K562 (cell line): Measurements from ENCODE around the gene B9D2. TPM values are rescaled to one million over a fixed set of nuclear protein-coding genes. Genes with fewer than 3 reads are reported as not detected.

Experiments
- ATAC-seq: fragments of 200-7000 bp; cut with Tn5 transposase; 3 replicates; pipeline ENCODE4 v1.9.1; 2020; ENCODE audit warnings: moderate library complexity
- BruUV-seq: library from RNA; stranded (reverse); fragments of 400-500 nt; replicated peaks from 2 replicates; lab custom pipeline; 2021; lab: Mats Ljungman, UMichigan
- CTCF ChIA-PET: fragments of 300-600 bp; formaldehyde crosslinking; extraction: SDS; loops from one replicate; lab custom pipeline; 2021; ENCODE audit warnings: low intra/inter-chr PET ratio; lab: Yijun Ruan, JAX
- POLR2A ChIA-PET: fragments of 300-600, 350-650 bp; sonication (Branson Sonifier 250); formaldehyde crosslinking; extraction: SDS; loops from one replicate; lab custom pipeline; 2021; ENCODE audit warnings: antibody characterized with exemption, inconsistent platforms; lab: Yijun Ruan, JAX
- DNase-seq, 4 experiments: peaks; one replicate each; pipeline versions ENCODE4 v3.0.0 to v3.0.0-alpha.2; 2011 to 2018; ENCODE audit warnings: low spot score in 3 of 4, mixed read lengths in 3 of 4; ENCODE audit errors: extremely low read depth in 1 of 4
- FAIRE-seq: peaks from 2 replicates; lab custom pipeline; 2011; peaks lifted over from hg19 to GRCh38; lab: Jason Lieb, UNC
- H2AFZ ChIP-seq: 2 replicates; pipeline ENCODE4 v1.6.0; 2011; ENCODE audit warnings: low read depth, low read length, control low read depth, inconsistent platforms
- H3K27ac ChIP-seq: fragments of 200-600 bp; 3 replicates; pipeline ENCODE4 v1.8.0; 2011; ENCODE audit warnings: low read depth, mild to moderate bottlenecking, control low read depth, inconsistent platforms, low read length, moderate library complexity, mixed read lengths; ENCODE audit errors: extremely low read depth
- H3K27me3 ChIP-seq, 2 experiments: fragments of 300-600 bp in 1 of 2; 2 replicates in 1 of 2; 3 replicates in 1 of 2; pipeline versions ENCODE4 v1.6.0 to v1.8.0; 2011; ENCODE audit warnings: inconsistent platforms in 2 of 2, low read length in 2 of 2, mild to moderate bottlenecking in 1 of 2, mixed read lengths in 1 of 2, moderate library complexity in 1 of 2; ENCODE audit not compliant: control insufficient read depth in 2 of 2, insufficient read depth in 2 of 2
- H3K36me3 ChIP-seq: fragments of 300-600 bp; 3 replicates; pipeline ENCODE4 v1.8.0; 2011; ENCODE audit warnings: mild to moderate bottlenecking, low read length, inconsistent platforms; ENCODE audit not compliant: control insufficient read depth, insufficient read depth
- H3K4me1 ChIP-seq, 2 experiments: fragments of 200-600 bp in 1 of 2; replicated peaks in 1 of 2; 2 replicates in 1 of 2; 3 replicates in 1 of 2; pipeline versions ENCODE4 v1.5.1 to v1.8.0; 2011; ENCODE audit warnings: inconsistent platforms in 2 of 2, low read length in 2 of 2, mild to moderate bottlenecking in 1 of 2, mixed read lengths in 1 of 2, moderate library complexity in 1 of 2; ENCODE audit not compliant: control insufficient read depth in 2 of 2, insufficient read depth in 2 of 2
- H3K4me2 ChIP-seq: 2 replicates; pipeline ENCODE4 v1.6.1; 2011; ENCODE audit warnings: low read length, control low read depth, inconsistent platforms, mixed read lengths; ENCODE audit not compliant: insufficient read depth
- H3K4me3 ChIP-seq: fragments of 200-600 bp; sonication (generic), shearing (Covaris generic); 2 replicates; pipeline ENCODE4 v1.5.1; 2016; ENCODE audit warnings: control low read depth, inconsistent platforms
- H3K79me2 ChIP-seq: fragments of 200-600 bp; 3 replicates; pipeline ENCODE4 v1.8.0; 2011; ENCODE audit warnings: low read length, inconsistent platforms; ENCODE audit not compliant: control insufficient read depth, insufficient read depth
- H3K9ac ChIP-seq, 2 experiments: 2 replicates each; pipeline versions ENCODE4 v1.6.0 to v1.6.1; 2011; ENCODE audit warnings: low read depth in 2 of 2, low read length in 2 of 2, control low read depth in 1 of 2, inconsistent platforms in 1 of 2, mild to moderate bottlenecking in 1 of 2, mixed read lengths in 1 of 2; ENCODE audit not compliant: insufficient read depth in 1 of 2
- H3K9me1 ChIP-seq: one replicate; pipeline ENCODE4 v1.6.0; 2011; ENCODE audit warnings: inconsistent platforms, mild to moderate bottlenecking, low read length, moderate library complexity; ENCODE audit not compliant: control insufficient read depth, insufficient read depth
- H3K9me3 ChIP-seq: replicated peaks from 2 replicates; pipeline ENCODE4 v1.5.1; 2011; ENCODE audit warnings: low read depth, low read length, inconsistent platforms; ENCODE audit not compliant: control insufficient read depth, insufficient read depth
- H4K20me1 ChIP-seq: replicated peaks from 2 replicates; pipeline ENCODE4 v1.6.1; 2011; ENCODE audit warnings: low read length, inconsistent platforms, mixed read lengths; ENCODE audit not compliant: control insufficient read depth, insufficient read depth
- HMG20B ChIP-seq: fragments of 250-450 bp; sonication (Bioruptor Pico); IDR thresholded peaks from 2 replicates; pipeline ENCODE4 v1.5.0; 2021; ENCODE audit warnings: mild to moderate bottlenecking
- POLR3G ChIP-seq: IDR thresholded peaks from 2 replicates; pipeline ENCODE4 v1.6.1; 2011; ENCODE audit not compliant: insufficient read length, insufficient replicate concordance; ENCODE audit errors: extremely low read depth
- SP1 ChIP-seq: sonication (generic); formaldehyde crosslinking; IDR thresholded peaks from 2 replicates; pipeline ENCODE4 v1.8.1; 2022; ENCODE audit warnings: mild to moderate bottlenecking, missing genetic modification reagents
- TAF7 ChIP-seq: fragments of 450-650 bp; IDR thresholded peaks from 2 replicates; pipeline ENCODE4 v1.6.1; 2016; ENCODE audit warnings: missing genetic modification characterization, missing compliant biosample characterization
- WGBS: fragments of 100-300 bp; shearing (Covaris generic); methylation state at CpG from one replicate; pipeline ENCODE4 v1.1.6; 2016; ENCODE audit warnings: low coverage, mixed read lengths; ENCODE audit not compliant: insufficient coverage; ENCODE audit errors: missing lambda C conversion rate; 5-methylcytosine and 5-hydroxymethylcytosine counted together
- in situ Hi-C: fragments of 300-500 bp; cut with MboI; formaldehyde crosslinking; loops from 4 replicates; pipeline ENCODE4 v1.15.0; 2018; ENCODE audit warnings: inconsistent platforms, mixed read lengths
- intact Hi-C: fragments of 100-400 bp; cut with micrococcal nuclease; formaldehyde crosslinking; loops from 2 replicates; pipeline ENCODE4 v1.14.2; 2022
- polyA plus RNA-seq, 8 experiments: library from polyadenylated mRNA; depleted of rRNA in 4 of 8; stranded (reverse) in 5 of 8; unstranded in 3 of 8; fragments of >200 nt; fragmentation: Nextera tagmentation in 2 of 8; fragmentation: Illumina TruSeq in 1 of 8; extraction: Ambion mirVana in 2 of 8; extraction: Trizol in 1 of 8; gene quantifications; 2 replicates each; pipeline versions ENCODE4 v1.2.1 to v1.2.3, GENCODE V29; 2011 to 2014; ENCODE audit warnings: inconsistent platforms in 1 of 8, missing spikeins in 1 of 8
- total RNA-seq, 7 experiments: library from RNA; depleted of rRNA in 6 of 7; stranded (reverse); fragments of >200 nt in 6 of 7; fragmentation: Illumina TruSeq in 2 of 7; extraction: Trizol in 2 of 7; gene quantifications; 2 replicates each; pipeline versions ENCODE4 v1.2.1 to v1.2.3, GENCODE V29; 2011 to 2021; ENCODE audit warnings: low replicate concordance in 1 of 7
- TF ChIP-seq, protein P1 (sequence below): fragments of 450-650 bp; IDR thresholded peaks from 2 replicates; pipeline ENCODE4 v1.6.1; 2016; ENCODE audit warnings: mild to moderate bottlenecking, moderate library complexity

The B9D2 gene
- total and polyA plus RNA-seq, 9 of the 15 experiments (the other 6 are each of a cell fraction or from before 2014, with no cell fraction given), result 0.83 to 6.9 (median 2.8) TPM

GRCh38 chr19:41351339-41352245 is 12.4 kb downstream of the B9D2 start:
- H3K79me2 ChIP-seq, result peaks cover 71% of the 10 kb centered on the region
- no peak for TF ChIP-seq SP1 (CRISPR knock-in tag)
- TF ChIP-seq HMG20B, result no peak
- no peak for TF ChIP-seq POLR3G
- TF ChIP-seq TAF7 (tag), result no peak
- TF ChIP-seq, protein P1, sequence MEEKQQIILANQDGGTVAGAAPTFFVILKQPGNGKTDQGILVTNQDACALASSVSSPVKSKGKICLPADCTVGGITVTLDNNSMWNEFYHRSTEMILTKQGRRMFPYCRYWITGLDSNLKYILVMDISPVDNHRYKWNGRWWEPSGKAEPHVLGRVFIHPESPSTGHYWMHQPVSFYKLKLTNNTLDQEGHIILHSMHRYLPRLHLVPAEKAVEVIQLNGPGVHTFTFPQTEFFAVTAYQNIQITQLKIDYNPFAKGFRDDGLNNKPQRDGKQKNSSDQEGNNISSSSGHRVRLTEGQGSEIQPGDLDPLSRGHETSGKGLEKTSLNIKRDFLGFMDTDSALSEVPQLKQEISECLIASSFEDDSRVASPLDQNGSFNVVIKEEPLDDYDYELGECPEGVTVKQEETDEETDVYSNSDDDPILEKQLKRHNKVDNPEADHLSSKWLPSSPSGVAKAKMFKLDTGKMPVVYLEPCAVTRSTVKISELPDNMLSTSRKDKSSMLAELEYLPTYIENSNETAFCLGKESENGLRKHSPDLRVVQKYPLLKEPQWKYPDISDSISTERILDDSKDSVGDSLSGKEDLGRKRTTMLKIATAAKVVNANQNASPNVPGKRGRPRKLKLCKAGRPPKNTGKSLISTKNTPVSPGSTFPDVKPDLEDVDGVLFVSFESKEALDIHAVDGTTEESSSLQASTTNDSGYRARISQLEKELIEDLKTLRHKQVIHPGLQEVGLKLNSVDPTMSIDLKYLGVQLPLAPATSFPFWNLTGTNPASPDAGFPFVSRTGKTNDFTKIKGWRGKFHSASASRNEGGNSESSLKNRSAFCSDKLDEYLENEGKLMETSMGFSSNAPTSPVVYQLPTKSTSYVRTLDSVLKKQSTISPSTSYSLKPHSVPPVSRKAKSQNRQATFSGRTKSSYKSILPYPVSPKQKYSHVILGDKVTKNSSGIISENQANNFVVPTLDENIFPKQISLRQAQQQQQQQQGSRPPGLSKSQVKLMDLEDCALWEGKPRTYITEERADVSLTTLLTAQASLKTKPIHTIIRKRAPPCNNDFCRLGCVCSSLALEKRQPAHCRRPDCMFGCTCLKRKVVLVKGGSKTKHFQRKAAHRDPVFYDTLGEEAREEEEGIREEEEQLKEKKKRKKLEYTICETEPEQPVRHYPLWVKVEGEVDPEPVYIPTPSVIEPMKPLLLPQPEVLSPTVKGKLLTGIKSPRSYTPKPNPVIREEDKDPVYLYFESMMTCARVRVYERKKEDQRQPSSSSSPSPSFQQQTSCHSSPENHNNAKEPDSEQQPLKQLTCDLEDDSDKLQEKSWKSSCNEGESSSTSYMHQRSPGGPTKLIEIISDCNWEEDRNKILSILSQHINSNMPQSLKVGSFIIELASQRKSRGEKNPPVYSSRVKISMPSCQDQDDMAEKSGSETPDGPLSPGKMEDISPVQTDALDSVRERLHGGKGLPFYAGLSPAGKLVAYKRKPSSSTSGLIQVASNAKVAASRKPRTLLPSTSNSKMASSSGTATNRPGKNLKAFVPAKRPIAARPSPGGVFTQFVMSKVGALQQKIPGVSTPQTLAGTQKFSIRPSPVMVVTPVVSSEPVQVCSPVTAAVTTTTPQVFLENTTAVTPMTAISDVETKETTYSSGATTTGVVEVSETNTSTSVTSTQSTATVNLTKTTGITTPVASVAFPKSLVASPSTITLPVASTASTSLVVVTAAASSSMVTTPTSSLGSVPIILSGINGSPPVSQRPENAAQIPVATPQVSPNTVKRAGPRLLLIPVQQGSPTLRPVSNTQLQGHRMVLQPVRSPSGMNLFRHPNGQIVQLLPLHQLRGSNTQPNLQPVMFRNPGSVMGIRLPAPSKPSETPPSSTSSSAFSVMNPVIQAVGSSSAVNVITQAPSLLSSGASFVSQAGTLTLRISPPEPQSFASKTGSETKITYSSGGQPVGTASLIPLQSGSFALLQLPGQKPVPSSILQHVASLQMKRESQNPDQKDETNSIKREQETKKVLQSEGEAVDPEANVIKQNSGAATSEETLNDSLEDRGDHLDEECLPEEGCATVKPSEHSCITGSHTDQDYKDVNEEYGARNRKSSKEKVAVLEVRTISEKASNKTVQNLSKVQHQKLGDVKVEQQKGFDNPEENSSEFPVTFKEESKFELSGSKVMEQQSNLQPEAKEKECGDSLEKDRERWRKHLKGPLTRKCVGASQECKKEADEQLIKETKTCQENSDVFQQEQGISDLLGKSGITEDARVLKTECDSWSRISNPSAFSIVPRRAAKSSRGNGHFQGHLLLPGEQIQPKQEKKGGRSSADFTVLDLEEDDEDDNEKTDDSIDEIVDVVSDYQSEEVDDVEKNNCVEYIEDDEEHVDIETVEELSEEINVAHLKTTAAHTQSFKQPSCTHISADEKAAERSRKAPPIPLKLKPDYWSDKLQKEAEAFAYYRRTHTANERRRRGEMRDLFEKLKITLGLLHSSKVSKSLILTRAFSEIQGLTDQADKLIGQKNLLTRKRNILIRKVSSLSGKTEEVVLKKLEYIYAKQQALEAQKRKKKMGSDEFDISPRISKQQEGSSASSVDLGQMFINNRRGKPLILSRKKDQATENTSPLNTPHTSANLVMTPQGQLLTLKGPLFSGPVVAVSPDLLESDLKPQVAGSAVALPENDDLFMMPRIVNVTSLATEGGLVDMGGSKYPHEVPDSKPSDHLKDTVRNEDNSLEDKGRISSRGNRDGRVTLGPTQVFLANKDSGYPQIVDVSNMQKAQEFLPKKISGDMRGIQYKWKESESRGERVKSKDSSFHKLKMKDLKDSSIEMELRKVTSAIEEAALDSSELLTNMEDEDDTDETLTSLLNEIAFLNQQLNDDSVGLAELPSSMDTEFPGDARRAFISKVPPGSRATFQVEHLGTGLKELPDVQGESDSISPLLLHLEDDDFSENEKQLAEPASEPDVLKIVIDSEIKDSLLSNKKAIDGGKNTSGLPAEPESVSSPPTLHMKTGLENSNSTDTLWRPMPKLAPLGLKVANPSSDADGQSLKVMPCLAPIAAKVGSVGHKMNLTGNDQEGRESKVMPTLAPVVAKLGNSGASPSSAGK, result no peak

More at GRCh38 chr19:41351339-41352245, 12.4 kb downstream of the B9D2 start:
- DNase-seq, result peak; percentile 83 to 89 (median 84)
- peak; percentile 76 for ATAC-seq
- Histone ChIP-seq H3K27me3 (no peaks in the 10 kb centered on the region), H3K9ac (peak overlapping the region; percentile 85 to 99), H3K4me1 (peaks cover 11 to 44% of the 10 kb centered on the region in 2 experiments), H3K9me1 (no peaks in the 10 kb centered on the region), H2AFZ (peak overlapping the region; percentile 68; the same call in 1 of the 2 replicates), H3K4me3 (peak overlapping the region; percentile 98), H4K20me1 (peaks cover 17% of the 10 kb centered on the region), H3K36me3 (peaks cover 43% of the 10 kb centered on the region), H3K9me3 (no peaks in the 10 kb centered on the region), H3K4me2 (peak overlapping the region; percentile 100), H3K27ac (peak overlapping the region; percentile 93)
- in situ Hi-C loops, result no loop called here
- WGBS, result 0% methylated on average over 31 of the region's 58 CpGs
- no TSS peak for BruUV-seq
- FAIRE-seq, result no peak
- ChIA-PET CTCF (no interaction called here), POLR2A (interaction anchor here (0.6 to 3.1 kb wide), 12 partner anchors 9 to 155 kb away, joined by 3 to 20 read pairs (median 4); partner anchors contain the start of gene B9D2)
- intact Hi-C loops, result loop anchor here (1.0 to 5.0 kb wide), 3 partner anchors 28 to 89 kb away; partner anchors contain the start of gene HNRNPUL1
